Endothelial cell (in vitro differentiated cells): ENCODE data around the gene FKBP5. TPM values are rescaled to one million over a fixed set of nuclear protein-coding genes. Genes with fewer than 3 reads are reported as not detected.

ENCODE experiments used
- DNase-seq: peaks from one replicate; pipeline ENCODE4 v3.0.0; 2021; ENCODE audit warnings: low spot score
- H3K27ac Mint-ChIP-seq: one replicate; pipeline ENCODE4 v1.8.0; 2021; ENCODE audit warnings: mixed read lengths, inconsistent platforms; ENCODE audit not compliant: unreplicated experiment
- H3K27me3 Mint-ChIP-seq: one replicate; pipeline ENCODE4 v1.8.0; 2021; ENCODE audit warnings: mild to moderate bottlenecking, moderate library complexity, mixed read lengths, inconsistent platforms; ENCODE audit not compliant: unreplicated experiment
- H3K36me3 Mint-ChIP-seq: one replicate; pipeline ENCODE4 v1.8.0; 2021; ENCODE audit warnings: mild to moderate bottlenecking, low read depth, mixed read lengths, inconsistent platforms; ENCODE audit not compliant: unreplicated experiment
- H3K4me1 Mint-ChIP-seq: one replicate; pipeline ENCODE4 v1.8.0; 2021; ENCODE audit warnings: mild to moderate bottlenecking, mixed read lengths, inconsistent platforms; ENCODE audit not compliant: unreplicated experiment
- H3K4me3 Mint-ChIP-seq: one replicate; pipeline ENCODE4 v1.8.0; 2021; ENCODE audit warnings: mild to moderate bottlenecking, mixed read lengths, inconsistent platforms; ENCODE audit not compliant: unreplicated experiment
- H3K9me3 Mint-ChIP-seq: one replicate; pipeline ENCODE4 v1.8.0; 2021; ENCODE audit warnings: mixed read lengths, inconsistent platforms; ENCODE audit not compliant: unreplicated experiment
- total RNA-seq: library from RNA; stranded (reverse); fragmentation: NEBNext Ultra II Directional; extraction: Animal tissue kit (Norgen Biotek cat#: 25700); gene quantifications from one replicate; pipeline ENCODE4 v1.2.1, GENCODE V29; 2021; ENCODE audit not compliant: unreplicated experiment
- TF ChIP-seq, protein P1 (sequence below): fragments of 200-600 bp; sonication (generic); IDR thresholded peaks from one replicate; pipeline ENCODE4 v1.5.0; 2021; ENCODE audit warnings: antibody characterized with exemption; ENCODE audit not compliant: unreplicated experiment

Gene FKBP5
- total RNA-seq, 1 donor from 2014 or later = 7.2 TPM

- Mint-ChIP-seq H3K36me3 (no peaks in the 10 kb centered on the region), H3K9me3 (no peaks in the 10 kb centered on the region), H3K27ac (no peak overlapping the region), H3K4me1 (no peaks in the 10 kb centered on the region), H3K27me3 (no peaks in the 10 kb centered on the region), H3K4me3 (no peak overlapping the region)
- no peak for DNase-seq
- TF ChIP-seq, protein P1, sequence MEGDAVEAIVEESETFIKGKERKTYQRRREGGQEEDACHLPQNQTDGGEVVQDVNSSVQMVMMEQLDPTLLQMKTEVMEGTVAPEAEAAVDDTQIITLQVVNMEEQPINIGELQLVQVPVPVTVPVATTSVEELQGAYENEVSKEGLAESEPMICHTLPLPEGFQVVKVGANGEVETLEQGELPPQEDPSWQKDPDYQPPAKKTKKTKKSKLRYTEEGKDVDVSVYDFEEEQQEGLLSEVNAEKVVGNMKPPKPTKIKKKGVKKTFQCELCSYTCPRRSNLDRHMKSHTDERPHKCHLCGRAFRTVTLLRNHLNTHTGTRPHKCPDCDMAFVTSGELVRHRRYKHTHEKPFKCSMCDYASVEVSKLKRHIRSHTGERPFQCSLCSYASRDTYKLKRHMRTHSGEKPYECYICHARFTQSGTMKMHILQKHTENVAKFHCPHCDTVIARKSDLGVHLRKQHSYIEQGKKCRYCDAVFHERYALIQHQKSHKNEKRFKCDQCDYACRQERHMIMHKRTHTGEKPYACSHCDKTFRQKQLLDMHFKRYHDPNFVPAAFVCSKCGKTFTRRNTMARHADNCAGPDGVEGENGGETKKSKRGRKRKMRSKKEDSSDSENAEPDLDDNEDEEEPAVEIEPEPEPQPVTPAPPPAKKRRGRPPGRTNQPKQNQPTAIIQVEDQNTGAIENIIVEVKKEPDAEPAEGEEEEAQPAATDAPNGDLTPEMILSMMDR = no peak
Observed at GRCh38 chr6:35624341-35625070, 64.2 kb downstream of the FKBP5 start.

GRCh38 chr6:35622283-35622682 is 66.4 kb downstream of the FKBP5 start:
- no peak for DNase-seq
- Mint-ChIP-seq H3K27ac (no peak overlapping the region), H3K36me3 (no peaks in the 10 kb centered on the region), H3K27me3 (no peaks in the 10 kb centered on the region), H3K4me1 (no peaks in the 10 kb centered on the region), H3K9me3 (no peaks in the 10 kb centered on the region), H3K4me3 (no peak overlapping the region)
- TF ChIP-seq, protein P1 = no peak

DNA sequence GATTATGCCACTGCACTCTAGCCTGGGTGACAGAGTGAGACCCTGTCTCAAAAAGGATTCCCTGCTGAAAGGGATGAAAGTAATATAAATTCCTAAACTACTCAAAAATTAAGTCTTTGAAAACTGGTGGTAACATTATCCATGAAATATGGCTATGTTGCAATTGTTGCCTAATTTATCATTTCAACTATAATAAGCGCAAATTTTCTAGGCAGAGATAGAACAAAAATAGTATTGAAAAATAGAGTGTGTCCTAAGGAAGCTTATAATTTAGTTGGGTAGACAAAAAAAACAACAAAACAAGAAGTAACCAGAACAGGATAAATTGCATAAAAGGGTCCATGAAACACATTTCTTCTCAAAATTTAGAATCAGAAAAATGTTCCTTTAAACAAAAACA is 68.0 kb downstream of the FKBP5 start:
- H3K4me1 Mint-ChIP-seq = no peaks in the 10 kb centered on the region
- no peak overlapping the region for H3K4me3 Mint-ChIP-seq
- no peaks in the 10 kb centered on the region for H3K36me3 Mint-ChIP-seq
- no peaks in the 10 kb centered on the region for H3K9me3 Mint-ChIP-seq
- no peaks in the 10 kb centered on the region for H3K27me3 Mint-ChIP-seq
- H3K27ac Mint-ChIP-seq = no peak overlapping the region
- TF ChIP-seq, protein P1 = no peak
- no peak for DNase-seq

DNA sequence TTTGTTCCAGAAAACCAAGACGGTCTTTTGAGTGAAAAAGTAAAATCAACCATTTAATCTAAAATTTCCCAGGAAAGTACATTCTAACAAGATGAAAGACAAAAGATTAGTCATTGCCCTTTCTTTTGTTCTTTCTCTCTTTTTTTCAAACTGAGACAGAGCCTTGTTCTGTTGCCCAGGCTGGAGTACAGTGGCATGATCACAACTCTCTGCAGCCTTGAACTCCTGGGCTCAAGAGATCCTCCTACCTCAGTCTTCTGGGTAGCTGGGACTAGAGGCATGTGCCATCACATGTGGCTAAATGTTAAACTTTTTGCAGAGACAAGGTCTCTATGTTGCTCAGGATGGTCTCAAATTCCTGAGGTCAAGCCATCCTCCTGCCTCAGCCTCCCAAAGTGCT is 75.0 kb downstream of the FKBP5 start:
- Mint-ChIP-seq H3K4me1 (no peaks in the 10 kb centered on the region), H3K36me3 (no peaks in the 10 kb centered on the region)
- TF ChIP-seq, protein P1 = no peak

GRCh38 chr6:35611240-35611639 is 77.5 kb downstream of the FKBP5 start:
- Mint-ChIP-seq H3K27ac (no peak overlapping the region), H3K9me3 (no peaks in the 10 kb centered on the region), H3K4me3 (no peak overlapping the region), H3K36me3 (no peaks in the 10 kb centered on the region), H3K4me1 (no peaks in the 10 kb centered on the region), H3K27me3 (peaks cover 2% of the 10 kb centered on the region)
- TF ChIP-seq, protein P1 = no peak
- DNase-seq = no peak

More for the DNA sequence above, 75.0 kb downstream of the FKBP5 start:
- Mint-ChIP-seq H3K27ac (no peak overlapping the region), H3K9me3 (no peaks in the 10 kb centered on the region), H3K27me3 (peaks cover 2% of the 10 kb centered on the region), H3K4me3 (no peak overlapping the region)
- DNase-seq = no peak
